ENCODE results near the gene TMC6.
"Not testable (repeated sequence)": the region's sequence is repeated elsewhere in the genome, so short reads cannot be mapped to it uniquely, and the experiment has no call there.

Gene TMC6

DNA sequence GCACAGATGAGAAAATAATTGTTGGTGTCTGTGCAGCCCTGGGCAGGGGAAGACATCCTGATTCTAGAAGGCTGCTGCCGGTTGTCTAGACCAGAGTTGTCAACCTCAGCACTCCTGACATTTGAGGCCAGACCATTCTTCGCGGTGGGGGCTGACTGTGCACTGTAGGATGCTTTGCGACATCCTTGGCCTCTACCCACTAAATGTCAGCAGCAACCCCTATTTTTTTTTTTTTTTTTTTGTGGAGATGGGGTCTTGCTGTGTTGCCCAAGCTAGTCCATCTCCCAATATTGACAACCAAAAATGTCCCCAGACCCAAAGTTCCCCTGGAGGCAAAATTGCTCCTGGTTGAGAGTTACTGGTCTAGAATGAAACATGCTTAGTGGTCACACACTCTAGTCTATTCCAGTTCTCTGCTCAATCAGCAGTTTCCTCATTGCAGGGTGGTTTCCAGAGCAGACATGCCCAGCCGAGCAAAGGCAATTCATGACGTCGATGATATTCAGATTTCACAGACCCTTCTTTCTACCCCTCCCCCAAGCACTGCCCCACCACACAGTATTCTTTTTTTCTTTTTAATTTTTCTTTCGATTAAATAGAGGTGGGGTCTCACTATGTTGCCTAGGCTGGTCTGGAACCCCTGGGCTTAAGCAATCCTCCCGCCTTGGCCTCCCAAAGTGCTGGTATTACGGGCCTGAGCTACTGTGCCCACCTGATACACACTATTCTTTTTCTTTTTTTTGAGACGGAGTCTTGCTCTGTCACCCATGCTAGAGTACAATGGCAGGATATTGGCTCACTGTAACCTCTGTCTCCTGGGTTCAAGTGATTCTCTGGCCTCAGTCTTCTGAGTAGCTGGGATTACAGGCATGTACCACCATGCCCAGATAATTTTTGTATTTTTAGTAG, 26.6 kb upstream of the TMC6 start:
- no peak for DNase-seq

DNA sequence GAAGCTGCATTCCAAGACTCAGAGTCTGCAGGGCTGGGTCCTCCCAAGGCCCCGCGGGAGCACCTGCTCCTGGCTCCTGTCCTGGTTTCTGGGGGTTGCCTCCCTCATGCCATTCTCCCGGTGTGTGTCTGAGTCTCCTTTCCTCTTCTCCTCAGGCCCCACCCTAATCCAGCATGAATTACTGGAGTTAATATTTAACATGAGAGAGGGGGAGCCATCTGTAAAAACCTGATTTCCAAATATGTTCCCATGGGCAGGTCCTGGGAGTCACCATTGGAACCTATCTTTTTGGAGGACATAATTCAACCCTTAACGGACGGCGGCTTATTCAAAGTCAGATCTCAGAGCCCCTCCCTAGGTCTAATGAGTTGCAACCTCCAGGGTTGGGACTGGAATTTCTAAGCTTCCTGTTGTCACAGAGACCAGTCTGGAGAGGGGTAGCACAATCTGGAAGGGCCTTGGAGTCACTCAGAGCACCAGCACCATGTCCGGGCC, 23.0 kb upstream of the TMC6 start:
- DNase-seq: no peak

DNA sequence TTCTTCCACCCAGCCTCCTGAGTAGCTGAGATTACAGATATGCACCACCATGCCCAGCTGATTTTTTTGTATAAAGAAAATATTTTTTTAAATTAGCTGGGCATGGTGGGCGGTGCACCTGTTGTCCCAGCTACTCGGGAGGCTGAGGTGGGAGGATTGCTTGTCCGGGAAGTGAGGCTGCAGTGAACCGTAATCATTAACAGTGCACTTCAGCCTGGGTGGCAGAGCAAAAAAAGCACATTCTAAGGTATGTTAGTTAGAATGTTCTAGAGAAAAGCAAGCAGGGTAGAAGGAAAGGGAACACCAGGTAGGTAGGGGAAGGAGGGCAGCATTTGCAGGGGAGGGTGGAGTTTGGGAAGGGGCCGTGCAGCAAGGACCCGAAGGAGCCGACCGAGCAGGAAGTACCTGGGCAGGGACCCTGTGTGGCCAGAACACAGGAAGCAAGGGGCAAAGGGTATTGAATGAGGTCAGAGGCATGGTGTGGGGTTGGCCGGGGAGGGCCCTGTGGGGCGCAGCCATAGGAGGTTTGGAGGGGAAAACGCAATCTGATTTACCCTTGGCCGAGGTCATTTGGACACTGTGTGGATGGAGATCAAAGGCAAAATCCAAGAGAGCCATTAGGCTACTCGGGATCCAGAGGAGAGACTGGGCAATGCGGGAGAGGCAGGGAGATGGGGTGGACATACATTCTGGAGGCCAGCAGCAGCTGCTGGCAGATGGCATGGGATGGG, 19.9 kb upstream of the TMC6 start:
- DNase-seq: no peak

DNA sequence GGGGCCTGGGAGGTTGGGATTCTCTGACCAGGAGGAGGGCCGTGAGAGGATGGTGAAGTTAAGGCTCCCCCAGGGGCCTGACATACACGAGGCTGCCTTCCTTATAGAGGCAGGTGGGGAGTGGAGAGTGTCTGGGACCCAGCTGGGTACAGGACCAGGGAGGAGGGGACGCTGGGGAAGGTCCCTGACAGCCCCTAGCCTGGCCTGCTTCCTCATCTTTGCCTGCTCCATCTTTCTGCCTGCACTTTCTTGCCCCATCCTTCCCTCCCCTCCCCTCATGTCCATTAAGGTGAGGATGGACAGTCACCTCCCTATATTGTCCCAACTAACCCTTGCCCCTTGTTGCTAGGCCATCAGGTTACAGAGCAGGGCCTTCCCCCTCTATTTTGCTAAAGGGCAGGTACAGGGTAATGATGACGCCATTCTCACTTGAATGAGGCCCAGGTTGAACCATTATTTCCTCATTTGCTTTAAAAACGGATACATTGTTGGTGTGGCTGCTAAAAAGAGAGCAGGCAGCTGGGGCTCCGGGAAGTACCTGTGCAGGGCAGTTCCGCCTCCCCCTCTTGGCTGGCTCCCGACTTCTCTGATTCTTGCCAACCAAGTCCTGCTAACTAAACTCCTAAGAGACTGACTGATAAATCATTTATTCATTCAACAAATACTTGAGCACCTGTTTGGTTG, 18.9 kb upstream of the TMC6 start:
- DNase-seq: no peak

DNA sequence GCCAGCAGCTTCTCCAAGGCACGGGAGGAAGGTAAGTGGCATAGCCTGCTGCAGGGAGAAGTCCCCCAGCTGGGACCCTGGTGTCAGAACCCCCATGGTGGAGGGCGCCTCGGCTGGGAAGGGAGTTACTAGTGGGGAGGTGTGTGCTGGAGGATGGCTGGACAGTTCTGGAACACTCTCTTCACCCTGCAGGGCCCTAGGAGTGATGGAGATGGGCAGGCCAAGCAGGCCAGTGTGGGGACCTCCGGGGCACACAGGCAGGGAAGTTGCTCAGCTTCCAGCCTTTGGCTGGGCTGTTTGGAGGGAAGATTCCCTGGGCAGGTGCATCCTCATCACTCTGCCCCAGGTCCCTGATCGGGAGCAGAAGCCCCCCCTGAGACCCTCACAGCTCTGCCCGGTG, 18.3 kb upstream of the TMC6 start:
- DNase-seq: no peak

DNA sequence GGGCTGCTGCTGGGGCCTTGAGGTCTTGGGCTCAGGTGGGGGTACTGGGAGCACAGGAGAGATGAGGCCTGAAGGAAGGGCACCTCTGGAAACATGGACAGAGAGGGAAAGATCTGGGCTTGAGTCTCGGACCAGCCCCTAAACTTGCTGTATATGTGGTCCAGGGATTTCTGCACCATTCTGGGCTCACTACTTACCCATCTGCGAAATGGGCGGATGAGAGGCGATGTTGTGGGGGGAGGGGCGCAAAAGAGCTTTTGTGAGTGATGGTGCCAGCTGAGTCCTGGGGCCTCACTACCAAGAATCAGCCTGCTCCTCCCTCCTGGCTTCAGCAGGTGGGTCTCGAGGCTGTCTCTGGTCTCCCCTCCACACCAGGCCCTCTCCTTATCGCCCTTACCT, 17.9 kb upstream of the TMC6 start:
- DNase-seq: no peak

DNA sequence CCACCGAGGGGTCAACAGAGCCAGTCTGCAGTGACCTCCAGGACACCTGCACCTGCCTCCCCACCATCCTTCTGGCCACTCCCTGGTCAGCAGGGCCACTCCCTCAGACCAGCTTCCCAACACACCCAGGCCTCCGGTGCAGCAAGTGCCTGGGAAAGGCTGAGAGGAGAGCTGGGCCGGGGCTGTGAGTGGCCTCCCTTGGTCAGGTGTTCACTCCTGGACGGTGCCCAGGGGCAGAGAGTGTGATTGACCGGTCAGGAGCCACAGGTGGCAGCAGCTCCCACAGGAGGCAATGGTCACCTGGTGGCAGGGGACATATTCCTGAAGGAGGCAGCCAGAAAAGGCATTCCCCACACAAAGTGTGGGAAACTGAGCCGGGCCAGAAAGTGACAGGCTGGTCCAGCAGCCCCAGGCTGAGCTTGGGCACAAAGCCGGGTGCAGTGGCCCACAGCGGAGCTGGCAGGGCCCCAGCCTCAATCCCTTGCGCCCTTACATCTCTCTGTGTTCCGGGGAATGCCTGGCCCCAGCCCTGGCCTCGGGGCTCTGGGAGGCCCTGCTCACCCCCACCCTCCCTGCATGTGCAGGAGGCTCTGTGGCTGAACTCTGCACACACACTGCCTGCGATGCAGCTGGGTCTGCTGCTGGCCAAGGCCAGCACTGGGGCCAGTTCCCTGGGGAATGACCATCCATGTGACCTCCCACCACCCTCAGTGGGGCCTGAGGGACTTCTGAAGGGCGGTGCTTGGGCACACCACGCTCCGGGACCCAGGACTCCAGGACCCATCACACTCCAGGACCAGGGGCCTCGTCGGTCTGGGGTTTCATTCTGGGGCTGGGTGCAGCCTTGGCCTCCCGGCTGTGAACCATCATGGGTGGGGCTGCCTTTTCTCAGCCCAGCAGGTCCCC, 16.4 kb upstream of the TMC6 start:
- no peak for DNase-seq

DNA sequence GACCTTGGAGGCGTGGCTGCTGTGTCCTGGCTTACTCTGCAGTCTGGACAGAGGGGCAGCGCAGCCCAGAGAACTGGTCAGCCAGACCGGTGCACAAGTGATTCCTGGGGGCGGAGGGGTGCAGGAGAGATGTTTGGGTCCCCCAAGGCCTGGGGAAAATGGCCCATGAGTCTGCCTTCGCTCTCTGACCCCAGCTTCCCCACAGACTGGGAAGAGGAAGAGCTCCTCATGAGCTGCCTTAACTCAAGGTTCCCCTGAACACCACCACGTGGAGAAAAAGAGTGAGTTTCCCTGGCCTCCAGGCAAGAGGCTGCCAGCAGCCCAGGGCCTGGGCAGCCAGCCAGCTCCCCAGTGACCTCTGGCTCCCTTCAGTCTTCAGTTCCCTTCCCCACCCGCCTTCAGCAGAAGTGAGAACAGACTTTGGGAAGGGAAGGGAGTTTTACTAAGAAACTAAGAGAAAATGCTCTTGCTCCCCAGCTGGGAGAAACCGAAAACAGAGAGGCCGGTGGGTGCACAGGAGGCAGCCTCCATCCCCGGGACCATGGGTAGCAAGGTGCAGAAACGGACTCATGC, 15.7 kb upstream of the TMC6 start:
- DNase-seq: no peak

DNA sequence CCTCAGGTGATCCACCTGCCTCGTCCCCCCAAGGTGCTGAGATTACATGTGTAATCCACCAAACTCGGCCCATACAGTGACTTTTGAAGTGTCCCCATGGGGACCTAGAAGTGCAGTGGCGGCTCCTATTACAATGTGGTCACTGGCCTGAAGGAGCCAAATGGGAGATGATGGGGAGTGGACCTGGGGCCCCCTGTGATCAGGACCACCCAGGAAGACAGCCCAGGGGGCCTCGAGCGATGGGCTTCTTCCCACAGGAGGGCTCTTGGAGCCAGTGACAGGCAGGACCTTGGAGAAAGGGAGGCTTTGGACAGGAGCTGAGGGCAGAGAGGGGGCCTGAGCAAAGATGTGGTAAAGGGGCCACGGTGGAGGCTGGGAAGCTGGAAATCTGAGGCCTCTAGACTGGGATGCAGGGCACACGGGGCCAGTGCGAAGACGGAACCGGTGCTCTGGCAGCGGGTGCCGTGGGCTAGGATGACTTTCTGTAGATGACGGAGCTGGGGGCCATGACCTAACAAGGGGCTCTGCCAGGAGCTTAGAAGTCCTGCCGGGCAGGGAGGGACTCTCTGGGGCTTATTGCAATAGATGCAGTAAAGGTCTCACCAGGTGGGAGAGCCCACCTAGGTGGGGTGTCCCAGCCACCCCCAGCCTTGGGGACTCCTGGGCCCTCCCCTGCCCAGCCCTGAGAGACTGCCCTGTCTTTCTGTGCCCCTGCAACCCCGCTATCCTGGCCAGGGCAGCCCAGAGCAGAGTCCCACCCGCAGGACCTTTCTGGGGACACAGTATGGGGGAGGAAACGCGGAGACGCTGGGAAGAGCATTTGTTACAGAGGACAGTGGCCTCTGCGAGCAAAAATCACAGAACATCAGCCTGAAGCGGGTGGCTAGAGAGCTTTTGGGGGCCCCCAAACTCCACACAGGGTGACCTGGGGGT, 14.9 kb upstream of the TMC6 start:
- DNase-seq: no peak

DNA sequence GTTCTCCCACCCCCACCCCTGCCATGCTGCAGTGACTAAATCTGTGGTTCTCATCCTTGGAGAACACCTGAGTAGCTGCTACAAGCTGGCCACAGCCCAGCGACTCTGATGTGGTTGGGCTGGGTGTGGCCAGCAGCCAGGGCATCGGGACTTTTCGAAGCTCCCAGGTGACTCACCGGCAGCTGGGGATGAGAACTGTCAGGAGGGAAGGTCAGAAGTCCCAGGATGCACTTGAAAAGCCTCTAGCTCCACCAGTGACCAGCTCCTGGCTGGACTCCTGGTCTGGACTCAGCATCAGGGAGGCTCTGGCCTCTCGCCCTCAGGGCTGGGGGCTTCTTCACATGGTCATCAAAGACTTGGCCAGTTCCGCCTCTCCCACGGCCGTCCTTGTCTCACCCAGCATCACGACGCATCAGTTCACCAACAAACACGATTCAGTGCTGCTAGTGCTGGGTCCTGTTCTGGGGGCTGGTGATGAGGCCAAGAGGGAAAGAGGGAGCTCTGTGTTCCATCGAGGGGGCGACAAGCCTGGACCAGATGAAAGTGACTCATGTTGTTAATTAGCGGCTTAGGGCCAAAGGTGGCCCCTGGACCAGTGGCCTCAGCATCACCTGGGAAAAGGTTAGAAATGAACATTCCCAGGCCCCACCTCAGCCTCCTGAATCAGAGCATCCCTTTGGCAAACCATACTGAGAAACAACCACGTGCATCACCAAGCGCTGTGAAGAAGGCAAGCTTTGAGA, 13.7 kb upstream of the TMC6 start:
- peak; percentile 50 for DNase-seq

DNA sequence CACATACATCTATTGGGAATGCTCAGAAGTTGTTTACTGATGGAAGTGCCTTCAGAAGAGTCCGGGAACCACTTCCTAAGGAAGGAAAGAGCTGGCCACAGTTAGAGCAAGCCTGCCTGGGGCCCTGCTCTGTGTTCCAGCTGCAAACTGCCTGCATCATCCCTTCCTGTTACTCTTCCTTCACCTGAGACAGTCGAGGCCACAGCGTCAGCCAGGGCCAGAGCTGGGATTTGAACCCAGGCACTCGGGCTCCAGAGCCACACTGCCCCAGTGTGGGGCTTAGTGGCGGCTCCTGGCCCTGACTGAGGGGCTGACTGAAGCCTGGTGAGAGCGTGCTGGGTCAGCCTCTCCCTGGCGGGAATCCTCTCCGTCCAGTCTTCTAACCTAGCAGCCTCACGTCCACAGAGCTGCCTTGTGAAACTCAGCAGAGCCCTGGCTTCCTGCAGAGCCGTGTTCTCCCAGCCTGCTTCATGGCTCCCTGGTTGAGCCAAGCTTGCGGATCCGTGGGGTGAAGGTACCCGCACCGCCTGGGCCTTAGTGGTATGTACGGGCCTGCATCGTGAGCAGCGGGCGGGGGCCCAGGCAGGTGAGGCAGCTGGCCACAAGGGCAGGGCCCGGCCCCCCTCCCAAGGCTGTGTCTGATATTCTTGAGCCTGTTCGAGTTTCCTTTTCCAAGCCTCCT, 13.0 kb upstream of the TMC6 start:
- no peak for DNase-seq

DNA sequence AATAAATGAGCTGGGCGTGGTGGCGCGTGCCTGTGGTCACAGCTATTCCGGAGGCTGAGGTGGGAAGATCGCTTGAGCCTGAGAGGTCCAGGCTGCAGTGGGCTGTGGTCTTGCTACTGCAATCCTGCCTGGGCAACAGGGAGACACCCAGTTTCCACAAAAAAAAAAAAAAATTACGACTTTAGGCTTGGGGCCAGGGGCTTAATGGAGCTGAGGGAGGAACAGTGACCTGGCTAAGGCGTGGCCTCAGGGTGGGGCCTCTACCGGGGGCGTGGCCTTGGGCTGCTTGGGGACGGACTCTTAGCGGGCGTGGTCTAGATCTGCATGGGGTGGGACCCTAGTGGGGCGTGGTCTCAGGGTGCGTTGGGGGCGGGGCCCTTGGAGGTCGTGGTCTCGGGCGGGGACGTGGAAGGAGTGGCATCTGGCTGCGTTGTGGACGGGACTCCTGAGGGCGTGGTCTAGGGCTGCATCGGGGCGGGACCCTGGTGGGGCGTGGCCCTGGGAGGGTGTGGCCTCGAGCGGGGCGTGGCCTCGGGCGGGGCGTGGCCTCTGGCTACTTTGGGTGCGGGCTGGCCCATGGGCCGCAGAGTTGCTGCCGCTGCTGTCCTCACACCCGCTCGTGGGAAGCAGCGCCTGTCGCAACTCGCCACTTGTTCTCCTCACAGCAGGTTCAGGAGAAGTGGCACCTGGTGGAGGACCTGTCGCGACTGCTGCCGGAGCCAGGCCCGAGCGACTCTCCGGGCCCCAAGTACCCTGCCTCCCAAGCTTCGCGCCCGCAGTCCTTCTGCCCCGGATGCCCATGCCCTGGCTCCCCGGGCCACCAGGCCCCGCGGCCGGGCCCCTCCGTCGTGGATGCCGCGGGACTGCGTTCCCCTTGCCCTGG, 11.9 kb upstream of the TMC6 start:
- no peak for DNase-seq

DNA sequence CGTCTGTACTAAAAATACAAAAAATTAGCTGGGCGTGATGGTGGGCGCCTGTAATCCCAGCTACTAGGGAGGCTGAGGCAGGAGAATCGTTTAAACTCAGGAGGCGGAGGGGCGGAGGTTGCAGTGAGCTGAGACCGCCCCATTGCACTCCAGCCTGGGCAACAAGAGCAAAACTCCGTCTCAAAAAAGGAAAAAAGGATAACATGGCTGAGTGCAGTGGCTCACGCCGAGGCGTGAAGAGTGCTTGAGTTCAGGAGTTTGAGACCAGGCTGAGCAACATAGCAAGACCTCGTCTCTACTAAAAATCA, 11.3 kb upstream of the TMC6 start:
- DNase-seq: not testable (repeated sequence)

DNA sequence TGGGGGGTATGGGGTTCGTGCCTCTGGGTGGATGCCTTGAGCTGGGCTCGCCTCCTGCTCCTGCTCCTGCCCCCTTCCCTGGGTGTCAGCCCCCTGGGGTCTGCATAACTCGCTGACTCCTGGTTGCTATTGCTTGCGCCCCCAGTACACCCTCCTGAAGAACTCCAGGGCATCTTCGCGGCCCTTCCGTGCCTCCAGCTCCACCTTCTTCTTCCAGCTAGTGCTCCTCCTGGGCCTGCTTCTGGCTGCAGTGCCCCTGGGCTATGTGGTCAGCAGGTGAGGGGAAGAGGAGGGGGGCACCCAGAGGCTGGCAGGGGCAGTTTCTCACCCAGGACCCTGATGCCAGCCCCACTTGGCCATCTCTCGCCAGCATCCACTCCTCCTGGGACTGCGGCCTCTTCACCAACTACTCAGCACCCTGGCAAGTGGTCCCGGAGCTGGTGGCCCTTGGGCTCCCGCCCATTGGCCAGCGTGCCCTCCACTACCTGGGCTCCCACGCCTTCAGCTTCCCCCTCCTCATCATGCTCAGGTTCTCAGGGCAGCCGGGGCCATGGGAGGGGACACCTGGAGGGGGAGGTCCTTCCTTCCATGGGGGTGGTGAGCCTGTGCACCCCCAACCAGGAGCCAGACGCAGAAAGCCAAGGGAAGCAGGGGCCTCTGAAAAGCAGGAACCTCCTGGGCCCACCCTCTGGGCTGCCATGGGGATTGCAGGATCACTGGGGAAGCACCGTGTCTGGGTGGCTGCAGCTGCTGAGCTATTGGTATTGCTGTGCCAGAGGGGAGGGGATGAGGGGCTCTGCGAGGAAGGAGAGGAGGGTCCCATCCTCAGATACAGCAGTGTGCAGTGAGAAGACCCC, 9.9 kb upstream of the TMC6 start:
- no peak for DNase-seq

DNA sequence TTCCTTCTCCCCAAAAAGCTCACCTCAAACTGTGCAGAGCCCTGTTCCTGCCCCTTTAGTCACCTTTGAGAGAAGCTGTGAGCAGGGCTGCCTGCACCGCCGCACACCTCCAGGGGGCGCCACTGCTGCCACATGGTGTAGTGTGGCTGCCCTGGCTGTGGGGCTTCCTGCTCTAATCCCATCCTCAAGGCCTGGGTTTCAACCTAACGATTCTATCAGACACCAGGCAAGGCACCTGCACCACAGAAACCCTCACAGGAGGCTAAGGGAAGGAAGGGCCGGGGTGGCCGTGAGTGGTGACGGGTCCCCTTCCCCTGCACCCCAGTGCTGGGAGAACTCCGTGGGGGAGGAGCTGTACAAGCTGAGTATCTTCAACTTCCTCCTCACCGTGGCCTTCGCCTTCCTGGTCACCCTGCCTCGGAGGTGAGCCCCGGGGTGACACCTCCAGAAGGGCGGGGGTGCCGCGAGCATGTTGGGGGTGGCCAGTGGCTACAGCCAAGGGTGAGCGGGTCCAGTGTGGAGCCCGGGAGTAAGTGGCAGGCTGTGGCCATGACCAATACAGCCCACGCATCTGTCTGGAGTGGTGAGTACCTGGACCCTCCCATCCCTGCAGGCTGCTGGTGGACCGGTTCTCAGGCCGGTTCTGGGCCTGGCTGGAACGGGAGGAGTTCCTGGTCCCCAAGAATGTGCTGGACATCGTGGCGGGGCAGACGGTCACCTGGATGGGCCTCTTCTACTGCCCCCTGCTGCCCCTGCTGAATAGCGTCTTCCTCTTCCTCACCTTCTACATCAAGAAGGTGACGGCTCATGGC, 9.0 kb upstream of the TMC6 start:
- no peak for DNase-seq

DNA sequence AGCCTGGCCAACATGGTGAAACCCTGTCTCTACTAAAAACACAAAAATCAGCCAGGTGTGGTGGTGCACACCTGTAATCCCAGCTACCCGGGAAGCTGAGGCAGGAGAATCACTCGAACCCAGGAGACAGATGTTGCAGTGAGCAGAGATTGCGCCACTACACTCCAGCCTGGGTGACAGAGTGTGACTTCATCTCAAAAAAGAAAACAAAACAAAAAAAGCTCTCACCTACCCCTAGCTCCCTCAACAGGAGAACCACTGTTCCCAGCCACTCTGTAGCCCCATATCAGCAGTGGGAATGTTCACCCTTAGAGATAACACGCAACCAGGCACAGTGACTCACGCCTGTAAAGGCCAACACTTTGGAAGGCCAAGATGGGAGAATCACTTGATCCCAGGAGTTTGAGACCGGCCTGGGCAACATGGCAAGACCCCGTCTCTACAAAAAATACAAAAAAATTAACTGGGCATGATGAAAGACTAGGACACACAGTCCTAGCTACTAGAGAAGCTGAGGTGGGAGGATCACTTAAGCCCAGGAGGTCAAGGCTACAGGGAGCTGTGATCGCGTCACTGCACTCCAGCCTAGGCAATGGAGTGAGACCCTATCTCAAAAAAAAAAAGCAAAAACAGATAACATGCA, 7.4 kb upstream of the TMC6 start:
- DNase-seq: no peak
